Astrocyte of the cerebellum (primary cell): ENCODE results near the gene PHC2.

Experiments
- DNase-seq: peaks from one replicate; pipeline ENCODE4 v3.0.0-alpha.2; 2011; ENCODE audit warnings: low read depth
- H3K4me3 ChIP-seq: 2 replicates; pipeline ENCODE4 v1.5.1; 2011; ENCODE audit warnings: mild to moderate bottlenecking, low read depth, low read length, moderate library complexity
- in situ Hi-C: cut with HindIII; loops from 2 replicates; pipeline ENCODE4 v1.10.0; 2017; ENCODE audit warnings: low sequenced_read_pairs
- TF ChIP-seq, protein P1 (sequence below): IDR thresholded peaks from 2 replicates; pipeline ENCODE4 v1.5.1; 2012; ENCODE audit warnings: low read length, low read depth, moderate library complexity, mild to moderate bottlenecking; ENCODE audit errors: missing control alignments

PHC2 gene

DNA sequence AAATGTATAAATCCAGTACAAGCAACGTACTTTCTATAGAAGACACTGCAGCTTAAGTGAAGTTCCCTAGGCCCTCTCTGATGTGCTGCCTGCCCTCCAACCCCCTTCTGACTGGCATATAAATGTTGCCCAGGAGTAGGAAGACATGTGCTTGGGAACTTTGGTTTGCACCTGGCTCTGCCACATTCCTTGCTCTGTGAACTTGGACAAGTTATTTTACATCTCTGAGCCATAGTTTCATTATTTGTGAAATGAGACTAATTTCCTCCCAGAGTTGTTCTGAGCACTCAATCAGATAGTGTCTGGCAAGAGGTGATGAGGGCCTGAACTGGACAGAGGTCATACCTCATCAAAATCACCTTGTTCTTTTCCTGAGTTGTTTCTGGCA, 3.5 kb upstream of the PHC2 start:
- TF ChIP-seq, protein P1, sequence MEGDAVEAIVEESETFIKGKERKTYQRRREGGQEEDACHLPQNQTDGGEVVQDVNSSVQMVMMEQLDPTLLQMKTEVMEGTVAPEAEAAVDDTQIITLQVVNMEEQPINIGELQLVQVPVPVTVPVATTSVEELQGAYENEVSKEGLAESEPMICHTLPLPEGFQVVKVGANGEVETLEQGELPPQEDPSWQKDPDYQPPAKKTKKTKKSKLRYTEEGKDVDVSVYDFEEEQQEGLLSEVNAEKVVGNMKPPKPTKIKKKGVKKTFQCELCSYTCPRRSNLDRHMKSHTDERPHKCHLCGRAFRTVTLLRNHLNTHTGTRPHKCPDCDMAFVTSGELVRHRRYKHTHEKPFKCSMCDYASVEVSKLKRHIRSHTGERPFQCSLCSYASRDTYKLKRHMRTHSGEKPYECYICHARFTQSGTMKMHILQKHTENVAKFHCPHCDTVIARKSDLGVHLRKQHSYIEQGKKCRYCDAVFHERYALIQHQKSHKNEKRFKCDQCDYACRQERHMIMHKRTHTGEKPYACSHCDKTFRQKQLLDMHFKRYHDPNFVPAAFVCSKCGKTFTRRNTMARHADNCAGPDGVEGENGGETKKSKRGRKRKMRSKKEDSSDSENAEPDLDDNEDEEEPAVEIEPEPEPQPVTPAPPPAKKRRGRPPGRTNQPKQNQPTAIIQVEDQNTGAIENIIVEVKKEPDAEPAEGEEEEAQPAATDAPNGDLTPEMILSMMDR: no peak
- no peak for DNase-seq

DNA sequence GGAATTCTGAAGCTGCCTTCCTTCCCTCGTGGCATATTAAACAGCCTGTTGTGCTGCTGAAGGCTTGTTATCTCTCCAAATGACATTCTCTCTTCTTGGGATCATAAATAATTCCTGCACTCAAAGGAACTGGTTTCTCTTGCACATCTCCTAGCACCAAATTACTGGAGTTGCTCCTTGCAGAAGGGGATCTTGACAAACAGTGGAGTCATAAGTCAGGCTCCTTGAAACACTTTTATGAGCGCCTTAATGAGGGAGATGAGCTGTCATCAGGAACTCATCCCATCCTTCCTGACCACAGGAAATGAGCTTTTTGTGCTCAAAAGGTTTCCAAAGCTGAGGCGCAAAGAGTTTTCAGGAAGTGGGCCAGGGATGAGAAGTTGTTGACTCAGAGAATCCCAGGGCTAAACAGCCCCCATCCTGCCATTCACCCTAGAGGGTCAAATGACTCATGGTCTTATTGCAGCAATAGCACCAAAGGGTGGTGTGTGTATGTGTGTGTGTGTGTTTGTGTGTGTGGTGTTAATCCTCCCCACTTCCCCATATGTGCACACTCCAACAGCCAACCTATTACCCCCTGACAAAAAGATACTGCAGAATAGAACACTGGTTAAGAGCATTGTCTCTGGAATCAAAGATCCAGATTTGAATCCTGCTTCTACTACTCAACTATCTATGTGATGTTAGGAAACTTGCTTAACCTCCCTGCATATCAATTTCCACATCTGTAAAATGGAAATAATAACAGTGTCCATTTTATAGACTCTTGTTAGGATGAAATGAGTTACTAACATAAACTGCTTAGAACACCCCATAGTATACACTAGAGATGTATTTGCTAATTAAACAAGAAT, 2.8 kb upstream of the PHC2 start:
- H3K4me3 ChIP-seq: no peak overlapping the region
- TF ChIP-seq, protein P1: no peak
- peak; percentile 82 for DNase-seq
- in situ Hi-C loops: no loop called here

More for the DNA sequence above, 3.5 kb upstream of the PHC2 start:
- in situ Hi-C loops: no loop called here
- H3K4me3 ChIP-seq: no peak overlapping the region

- TF ChIP-seq, protein P1: no peak
- H3K4me3 ChIP-seq: peak overlapping the region; percentile 74
- in situ Hi-C loops: no loop called here
- no peak for DNase-seq
Measured at GRCh38 chr1:33429856-33430691, 821 bp downstream of the PHC2 start.

GRCh38 chr1:33429332-33429731, 1.6 kb downstream of the PHC2 start:
- TF ChIP-seq, protein P1: no peak

GRCh38 chr1:33428661-33429060, 2.2 kb downstream of the PHC2 start:
- in situ Hi-C loops: no loop called here
- no peak for DNase-seq
- H3K4me3 ChIP-seq: peak overlapping the region; percentile 74
- TF ChIP-seq, protein P1: no peak

More at GRCh38 chr1:33429332-33429731, 1.6 kb downstream of the PHC2 start:
- peak overlapping the region; percentile 74 for H3K4me3 ChIP-seq
- no peak for DNase-seq
- in situ Hi-C loops: no loop called here

GRCh38 chr1:33426916-33427315, 4.0 kb downstream of the PHC2 start:
- H3K4me3 ChIP-seq: no peak overlapping the region
- TF ChIP-seq, protein P1: no peak
- DNase-seq: no peak
- in situ Hi-C loops: no loop called here
